AG09319 (cell line): ENCODE measurements around the gene USP21.

Source experiments
- DNase-seq: peaks from one replicate; pipeline ENCODE4 v3.0.0-alpha.2; 2010; ENCODE audit warnings: low read depth; ENCODE audit errors: extremely low read depth
- TF ChIP-seq, protein P1 (sequence below): IDR thresholded peaks from 2 replicates; pipeline ENCODE4 v1.5.1; 2011; ENCODE audit warnings: low read depth, mild to moderate bottlenecking, inconsistent platforms, low read length, moderate library complexity

USP21 gene

DNA sequence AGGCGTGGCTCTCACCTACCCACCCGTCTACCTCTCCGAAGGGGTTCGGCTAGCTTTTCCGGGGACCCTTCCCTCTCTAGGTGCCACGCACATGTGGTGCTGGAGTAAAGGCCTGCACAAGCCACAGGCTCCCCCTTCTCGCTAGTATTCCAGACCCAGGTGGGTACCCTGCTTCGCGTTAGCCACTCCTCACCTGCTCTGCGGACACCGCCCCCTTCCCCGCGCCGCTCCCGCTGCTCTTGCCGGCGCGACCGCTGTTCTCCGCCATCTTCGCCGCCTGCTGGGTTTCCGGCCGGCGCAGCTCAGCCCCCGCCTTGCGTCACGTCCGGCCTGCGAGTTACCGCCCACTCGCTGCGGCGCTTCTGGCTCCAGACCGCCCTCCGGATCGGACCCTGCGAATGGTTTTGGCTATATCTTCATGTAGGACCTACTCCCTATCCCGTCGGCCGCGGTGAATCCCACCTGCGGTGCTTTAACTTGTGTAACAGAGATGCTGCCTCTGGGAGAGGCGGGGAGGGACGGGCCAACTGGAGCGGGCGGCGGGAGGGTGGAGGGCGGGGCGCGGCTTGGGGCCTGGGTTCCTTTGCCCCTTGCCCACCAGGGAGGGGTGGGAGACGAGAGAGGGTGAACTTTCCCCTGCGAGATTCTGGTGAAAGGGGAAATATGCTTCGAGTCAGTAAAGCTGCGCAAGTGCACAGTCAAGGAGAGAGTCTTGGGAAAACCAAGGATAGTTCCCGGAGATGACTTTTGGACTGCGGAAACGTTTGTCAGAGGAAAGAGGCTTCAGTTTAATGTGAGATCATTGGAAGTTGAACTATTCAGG, 41.3 kb upstream of the USP21 start, which contains the start of the genes NIT1 and PFDN2:
NIT1 (plus strand) TSS at position 347 of the 823 bp plus-strand sequence; CDS start at position 419, 72 bp downstream.
PFDN2 (minus strand) TSS at position 279 of the 823 bp plus-strand sequence; CDS start at position 268, 11 bp downstream.
- TF ChIP-seq, protein P1, sequence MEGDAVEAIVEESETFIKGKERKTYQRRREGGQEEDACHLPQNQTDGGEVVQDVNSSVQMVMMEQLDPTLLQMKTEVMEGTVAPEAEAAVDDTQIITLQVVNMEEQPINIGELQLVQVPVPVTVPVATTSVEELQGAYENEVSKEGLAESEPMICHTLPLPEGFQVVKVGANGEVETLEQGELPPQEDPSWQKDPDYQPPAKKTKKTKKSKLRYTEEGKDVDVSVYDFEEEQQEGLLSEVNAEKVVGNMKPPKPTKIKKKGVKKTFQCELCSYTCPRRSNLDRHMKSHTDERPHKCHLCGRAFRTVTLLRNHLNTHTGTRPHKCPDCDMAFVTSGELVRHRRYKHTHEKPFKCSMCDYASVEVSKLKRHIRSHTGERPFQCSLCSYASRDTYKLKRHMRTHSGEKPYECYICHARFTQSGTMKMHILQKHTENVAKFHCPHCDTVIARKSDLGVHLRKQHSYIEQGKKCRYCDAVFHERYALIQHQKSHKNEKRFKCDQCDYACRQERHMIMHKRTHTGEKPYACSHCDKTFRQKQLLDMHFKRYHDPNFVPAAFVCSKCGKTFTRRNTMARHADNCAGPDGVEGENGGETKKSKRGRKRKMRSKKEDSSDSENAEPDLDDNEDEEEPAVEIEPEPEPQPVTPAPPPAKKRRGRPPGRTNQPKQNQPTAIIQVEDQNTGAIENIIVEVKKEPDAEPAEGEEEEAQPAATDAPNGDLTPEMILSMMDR = no peak
- DNase-seq = no peak

DNA sequence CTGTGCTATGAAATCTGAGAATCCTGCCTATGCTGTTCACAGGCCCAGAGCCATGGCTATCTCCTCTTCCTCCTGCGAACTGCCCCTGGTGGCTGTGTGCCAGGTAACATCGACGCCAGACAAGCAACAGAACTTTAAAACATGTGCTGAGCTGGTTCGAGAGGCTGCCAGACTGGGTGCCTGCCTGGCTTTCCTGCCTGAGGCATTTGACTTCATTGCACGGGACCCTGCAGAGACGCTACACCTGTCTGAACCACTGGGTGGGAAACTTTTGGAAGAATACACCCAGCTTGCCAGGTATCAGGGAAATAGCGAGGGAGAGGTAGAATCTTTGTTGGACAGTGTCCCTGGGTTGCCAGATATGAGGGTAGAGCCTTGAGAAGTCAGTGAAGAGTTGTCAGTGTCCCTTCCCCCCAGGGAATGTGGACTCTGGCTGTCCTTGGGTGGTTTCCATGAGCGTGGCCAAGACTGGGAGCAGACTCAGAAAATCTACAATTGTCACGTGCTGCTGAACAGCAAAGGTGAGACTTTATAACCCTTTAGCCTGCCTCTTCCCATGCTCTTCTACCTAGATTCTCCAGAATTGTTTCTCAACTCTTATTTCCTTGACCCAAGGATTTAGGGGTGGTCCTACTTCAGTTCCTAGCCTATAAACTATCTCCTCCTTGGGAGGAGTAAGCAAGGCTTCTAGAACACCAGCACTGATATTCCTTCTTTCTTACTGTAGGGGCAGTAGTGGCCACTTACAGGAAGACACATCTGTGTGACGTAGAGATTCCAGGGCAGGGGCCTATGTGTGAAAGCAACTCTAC, 40.0 kb upstream of the USP21 start:
- no peak for DNase-seq
- TF ChIP-seq, protein P1 = peak; percentile 37

DNA sequence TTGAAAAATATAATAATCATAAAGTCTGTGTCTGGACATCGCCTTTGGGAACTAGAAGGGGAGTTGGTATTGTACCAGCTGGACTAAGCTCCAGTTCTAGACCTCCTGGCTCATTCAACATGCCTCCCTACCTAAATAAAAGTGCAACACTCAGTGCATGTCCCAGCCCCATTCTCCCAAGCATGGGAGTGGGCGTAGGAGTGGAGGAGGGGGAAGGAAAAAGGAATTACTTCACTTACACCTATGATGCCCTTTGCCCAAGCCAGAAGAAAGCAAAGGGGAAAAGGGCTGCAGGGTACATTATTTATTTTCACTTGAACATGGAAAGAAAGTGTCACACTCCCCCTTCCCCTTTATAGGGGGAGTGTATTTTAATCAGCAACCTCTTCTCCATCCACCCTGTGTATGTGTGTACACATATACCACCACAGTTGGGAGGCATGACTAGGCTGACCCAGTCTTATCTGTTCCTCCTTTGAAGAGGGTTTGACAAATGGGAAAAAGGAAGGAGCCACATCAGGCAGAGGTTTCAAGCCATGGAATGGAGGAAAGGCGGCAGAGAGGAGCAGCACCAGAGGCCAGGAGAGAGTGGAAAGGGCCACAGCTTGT, 38.2 kb upstream of the USP21 start:
- no peak for DNase-seq
- TF ChIP-seq, protein P1 = no peak

DNA sequence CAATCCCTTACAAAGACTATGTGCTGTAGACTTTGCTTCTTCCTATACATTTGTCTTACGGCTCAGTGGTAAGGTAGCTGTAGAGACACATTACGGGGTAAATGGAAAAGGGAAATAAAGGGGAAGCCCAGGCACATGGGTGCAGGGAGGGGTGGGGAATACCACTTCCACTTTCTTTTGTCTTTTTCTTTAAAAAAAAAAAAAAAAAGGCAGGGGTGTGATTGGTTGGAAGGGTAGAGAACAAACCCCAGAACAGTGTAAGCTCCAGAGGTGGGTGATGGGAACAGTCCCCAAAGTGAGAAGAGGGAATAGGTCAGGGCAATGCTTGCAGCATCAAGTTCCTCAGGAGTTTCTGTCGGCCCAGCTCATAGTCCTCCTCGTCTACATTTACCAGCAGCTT, 37.5 kb upstream of the USP21 start:
- TF ChIP-seq, protein P1 = no peak
- no peak for DNase-seq

DNA sequence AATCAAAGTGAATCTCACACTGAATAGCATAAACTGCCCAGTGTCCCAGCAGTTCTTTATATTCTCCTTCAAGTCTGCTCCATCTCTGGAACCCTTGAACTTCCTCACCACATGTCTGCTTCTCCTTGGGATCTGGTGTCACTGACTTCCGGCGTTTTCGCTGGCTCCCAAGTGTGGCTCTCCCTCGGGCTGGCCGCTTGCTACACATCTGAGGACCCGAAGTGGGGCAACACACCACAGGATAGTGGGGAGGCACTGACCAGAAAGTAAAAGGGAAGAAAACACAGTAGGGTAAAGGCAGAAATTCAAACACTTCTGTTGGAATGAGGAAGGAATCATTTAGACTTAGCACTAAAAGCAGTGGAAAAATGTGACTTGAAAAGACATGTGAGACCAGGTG, 36.3 kb upstream of the USP21 start:
- TF ChIP-seq, protein P1 = no peak
- DNase-seq = no peak

DNA sequence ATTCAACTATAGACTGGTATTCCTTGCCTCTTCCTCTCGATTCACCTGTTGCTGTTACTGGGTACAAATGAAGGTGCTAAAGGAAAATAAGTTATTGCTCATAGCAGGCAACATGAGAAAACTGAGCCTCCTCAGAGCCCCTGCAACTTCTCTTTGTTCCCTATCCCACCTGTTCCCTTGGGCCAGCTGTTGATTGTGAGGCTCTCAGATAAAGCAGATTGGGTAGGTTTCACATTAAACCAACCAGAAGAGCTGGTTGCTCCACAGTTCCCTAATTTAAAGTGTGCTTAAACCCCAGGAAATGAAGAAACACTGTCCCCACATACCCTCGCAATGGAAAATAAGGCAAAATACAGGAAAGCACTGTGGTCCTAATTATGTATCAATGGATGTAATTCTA, 31.7 kb upstream of the USP21 start:
- TF ChIP-seq, protein P1 = no peak
- no peak for DNase-seq
